GM03348 (cell line): ENCODE data around the gene STXBP2.

Experiments used
- DNase-seq: peaks from one replicate; pipeline ENCODE4 v3.0.0; 2012; ENCODE audit warnings: low spot score

Gene STXBP2

DNA sequence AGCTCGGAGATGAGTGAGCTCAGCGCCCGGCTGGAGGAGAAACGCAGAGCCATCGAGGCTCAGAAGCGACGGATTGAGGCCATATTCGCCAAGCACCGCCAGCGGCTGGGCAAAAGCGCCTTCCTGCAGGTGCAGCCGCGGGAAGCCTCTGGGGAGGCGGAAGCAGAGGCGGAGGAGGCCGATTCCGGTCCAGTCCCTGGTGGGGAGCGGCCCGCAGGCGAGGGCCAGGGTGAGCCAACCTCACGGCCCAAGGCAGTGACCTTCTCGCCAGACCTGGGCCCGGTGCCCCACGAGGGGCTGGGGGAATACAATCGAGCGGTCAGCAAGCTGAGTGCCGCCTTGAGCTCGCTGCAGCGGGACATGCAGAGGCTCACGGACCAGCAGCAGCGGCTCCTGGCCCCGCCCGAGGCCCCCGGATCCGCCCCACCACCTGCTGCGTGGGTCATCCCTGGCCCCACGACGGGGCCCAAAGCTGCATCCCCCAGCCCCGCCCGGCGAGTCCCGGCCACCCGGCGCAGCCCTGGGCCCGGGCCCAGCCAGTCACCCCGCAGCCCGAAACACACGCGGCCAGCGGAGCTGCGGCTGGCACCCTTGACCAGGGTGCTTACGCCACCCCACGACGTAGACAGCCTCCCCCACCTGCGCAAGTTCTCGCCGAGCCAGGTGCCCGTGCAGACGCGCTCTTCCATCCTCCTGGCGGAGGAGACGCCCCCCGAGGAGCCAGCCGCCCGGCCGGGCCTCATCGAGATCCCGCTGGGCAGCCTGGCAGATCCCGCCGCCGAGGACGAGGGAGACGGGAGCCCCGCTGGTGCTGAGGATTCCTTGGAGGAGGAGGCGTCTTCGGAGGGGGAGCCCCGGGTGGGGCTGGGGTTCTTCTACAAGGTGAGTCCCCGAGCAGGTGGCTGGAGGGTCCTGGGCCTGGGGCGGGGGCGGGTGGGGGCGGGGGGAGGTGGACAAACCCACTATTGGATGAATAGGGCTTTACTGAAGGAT lies 24.3 kb upstream of the STXBP2 start:
- no peak for DNase-seq

DNA sequence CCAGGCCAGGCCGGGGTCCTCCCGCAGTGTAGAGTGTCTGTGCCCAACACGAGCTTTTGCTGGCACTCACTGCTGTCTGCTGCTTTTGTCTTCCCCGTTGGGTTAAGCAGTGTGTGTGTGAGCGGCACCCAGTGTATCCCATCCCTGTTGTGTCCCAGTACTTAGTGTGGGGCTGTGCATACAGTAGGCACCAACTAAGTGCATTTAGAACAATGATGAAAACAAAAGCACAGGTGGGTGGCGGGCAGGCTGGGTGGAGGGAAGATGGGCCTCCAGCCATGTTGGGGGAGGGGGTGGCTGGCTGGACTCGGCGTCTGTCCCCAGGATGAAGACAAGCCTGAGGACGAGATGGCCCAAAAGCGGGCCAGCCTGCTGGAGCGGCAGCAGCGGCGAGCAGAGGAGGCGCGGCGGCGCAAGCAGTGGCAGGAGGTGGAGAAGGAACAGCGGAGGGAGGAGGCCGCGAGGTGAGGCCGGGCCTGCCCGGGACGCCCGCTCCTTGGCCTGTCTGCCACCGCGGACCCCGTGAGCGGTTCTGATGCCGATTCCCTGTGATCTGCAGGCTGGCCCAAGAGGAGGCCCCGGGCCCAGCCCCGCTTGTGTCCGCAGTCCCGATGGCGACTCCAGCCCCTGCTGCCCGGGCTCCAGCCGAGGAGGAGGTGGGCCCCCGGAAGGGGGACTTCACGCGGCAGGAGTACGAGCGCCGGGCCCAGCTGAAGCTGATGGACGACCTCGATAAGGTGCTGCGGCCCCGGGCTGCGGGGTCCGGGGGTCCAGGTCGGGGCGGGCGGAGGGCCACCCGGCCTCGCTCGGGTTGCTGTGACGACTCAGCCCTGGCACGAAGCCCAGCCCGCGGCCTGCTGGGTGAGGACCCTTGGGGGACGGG lies 21.8 kb upstream of the STXBP2 start:
- no peak for DNase-seq

DNA sequence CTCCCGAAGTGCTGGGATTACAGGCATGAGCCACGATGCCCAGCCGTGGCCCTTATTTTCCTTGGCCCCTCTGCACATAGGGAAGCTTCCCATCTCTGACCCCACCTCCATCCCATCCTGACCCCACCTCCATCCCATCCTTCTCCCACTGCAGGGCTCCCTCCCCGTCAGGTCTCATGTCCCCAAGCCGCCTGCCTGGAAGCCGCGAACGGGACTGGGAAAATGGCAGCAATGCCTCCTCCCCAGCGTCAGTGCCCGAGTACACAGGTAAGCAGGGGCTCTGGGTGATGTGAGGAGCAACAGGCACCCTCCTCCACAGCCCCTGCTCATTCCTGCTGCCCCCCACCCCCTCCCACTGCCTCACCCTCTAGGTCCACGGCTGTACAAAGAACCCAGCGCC lies 19.7 kb upstream of the STXBP2 start:
- DNase-seq = no peak

DNA sequence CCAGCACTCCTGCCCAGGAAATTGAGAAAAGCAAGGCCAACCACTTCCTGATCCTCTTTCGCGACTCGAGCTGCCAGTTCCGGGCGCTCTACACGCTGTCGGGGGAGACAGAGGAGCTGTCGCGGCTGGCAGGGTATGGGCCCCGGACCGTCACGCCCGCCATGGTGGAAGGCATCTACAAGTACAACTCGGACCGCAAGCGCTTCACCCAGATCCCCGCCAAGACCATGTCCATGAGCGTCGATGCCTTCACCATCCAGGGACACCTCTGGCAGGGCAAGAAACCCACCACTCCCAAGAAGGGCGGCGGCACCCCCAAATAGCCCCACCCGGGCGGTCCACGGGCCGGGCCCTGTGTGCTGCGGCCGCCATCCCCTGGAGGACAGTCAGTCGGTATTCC lies 19.2 kb upstream of the STXBP2 start:
- DNase-seq = no peak

DNA sequence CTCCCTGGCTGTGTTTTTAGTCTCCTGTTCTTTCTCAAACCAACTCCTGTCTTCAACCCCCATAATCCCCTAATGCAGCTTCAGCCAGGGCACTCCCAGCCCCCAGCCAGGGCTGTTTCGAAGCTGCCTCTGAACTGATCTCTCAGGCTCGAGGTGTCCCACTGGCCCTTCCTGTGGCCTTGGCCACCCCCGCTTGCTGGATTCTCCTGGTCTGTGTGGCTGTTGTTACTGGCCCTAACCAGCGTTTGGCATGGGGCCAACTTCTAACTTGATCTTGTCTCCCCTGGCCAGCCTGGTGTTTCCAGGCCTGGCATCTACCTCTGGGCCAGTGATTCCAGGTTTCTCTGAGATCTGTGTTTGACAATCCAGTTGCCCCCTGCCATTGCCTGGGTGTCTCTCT lies 18.6 kb upstream of the STXBP2 start:
- no peak for DNase-seq

DNA sequence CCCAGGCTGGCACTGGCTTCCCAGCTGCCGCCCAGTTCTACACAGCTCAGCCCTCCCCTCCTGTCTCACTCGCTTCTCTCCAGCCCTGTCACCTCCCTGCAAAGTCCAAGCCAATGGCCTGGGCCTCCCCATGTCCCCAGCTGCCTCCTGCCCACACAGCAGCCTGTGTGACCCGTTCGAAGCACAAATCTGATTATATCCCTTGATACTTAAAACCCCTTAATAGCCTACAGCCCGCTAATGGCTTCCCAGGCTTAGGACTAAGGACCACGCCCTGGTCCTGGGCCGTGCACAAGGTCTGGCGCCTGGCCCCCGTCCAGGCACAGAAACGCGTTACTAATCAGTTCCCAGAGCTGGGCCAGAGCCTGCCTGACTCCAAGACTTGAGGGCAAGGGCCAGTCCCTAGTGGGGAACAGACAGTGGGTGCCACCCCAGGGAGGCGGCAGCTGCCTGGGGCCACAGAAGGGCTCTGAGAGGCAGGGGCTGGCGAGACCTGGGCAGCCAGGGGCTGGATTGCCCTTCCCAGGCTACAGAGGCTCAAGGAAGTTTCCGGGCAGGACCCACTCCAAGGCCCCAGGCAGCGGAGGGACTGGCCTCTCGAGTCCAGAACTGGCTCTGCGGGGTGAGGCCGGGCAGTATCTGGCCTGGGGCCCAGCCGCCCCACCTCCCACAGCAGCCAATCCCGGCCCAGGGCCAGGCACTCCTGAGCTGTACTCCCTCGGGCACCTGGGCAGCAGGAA lies 18.0 kb upstream of the STXBP2 start:
- no peak for DNase-seq

DNA sequence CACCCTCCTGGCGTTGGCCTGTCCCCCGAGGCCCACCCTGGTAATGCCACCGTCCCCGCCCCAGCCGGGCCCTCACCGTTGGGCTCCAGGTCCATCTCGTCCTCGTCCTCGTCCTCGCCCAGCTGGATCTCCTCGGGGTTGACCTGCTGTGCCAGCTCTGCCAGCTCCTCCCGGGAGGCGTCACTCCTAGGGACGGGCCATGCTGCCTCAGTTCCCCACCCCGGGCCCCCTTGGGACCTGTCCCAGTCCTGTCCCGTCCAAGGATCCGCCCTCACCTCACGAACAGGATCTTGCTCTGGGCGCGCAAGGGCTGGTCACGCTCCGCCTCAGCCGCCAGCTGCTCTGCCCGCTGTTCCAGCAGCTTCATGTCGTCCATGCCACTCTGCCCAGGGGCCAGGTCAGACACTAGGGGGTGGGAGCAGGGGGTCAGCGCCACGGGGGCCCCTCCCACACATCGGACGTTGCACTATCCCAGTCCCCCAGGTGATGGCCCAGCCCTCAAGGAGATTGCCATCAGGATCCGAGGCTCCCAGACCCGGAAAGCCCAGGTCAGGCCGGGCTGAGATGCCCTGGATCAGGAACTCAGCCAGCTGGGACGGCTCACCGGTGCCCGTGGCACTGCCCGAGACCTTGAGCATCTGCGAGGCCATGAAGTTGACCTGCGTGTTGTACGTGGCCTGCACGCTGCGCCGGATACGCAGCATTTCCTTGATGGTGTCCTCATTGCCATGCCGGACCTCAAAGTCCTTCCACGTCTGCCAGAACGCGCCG lies 17.1 kb upstream of the STXBP2 start:
- DNase-seq = no peak

DNA sequence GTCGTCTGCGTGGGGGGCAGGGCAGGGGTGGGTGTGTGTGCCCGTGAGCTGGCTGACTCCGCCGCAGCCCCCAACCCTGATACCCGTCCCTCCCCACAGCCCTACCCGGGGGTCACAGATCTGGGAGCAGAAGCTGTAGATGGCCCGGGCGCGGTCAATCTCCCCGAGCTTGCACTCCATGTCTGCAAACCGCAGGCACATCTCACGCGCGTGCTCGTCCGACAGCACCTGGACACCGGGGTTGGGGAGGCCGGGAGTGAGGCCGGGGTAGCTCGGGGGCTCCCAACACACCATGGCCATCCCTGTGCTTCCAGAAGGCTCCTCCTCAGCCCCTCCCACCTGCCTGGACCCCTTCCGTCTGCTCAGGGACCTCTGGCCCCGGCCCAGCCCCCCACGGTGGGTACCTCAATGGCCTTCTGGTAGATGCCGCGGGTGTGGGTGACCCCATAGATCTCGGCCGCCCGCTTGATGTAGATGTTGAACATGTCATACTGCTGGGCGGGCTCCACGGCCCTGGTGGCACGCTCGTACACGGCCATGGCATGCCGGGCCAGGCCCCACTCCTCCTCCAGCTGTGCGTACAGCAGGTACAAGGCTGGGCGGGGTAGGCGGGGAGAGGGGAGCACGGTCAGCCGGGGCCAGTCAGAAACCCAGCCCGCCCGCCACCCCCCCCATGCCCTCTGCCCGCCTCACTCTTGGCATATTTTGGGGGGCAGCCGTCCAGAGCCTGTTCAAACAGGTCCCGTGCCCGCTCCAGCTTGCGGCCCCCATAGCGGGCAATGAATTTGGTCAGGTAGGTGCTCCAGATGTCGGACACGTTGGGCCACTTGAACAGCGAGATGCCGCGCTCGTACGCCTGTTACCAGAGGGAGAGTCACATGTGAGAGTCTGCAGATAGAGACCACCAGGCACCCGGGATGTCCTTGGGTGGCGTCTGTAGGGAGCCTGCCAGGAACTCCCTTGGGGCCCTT lies 16.2 kb upstream of the STXBP2 start:
- no peak for DNase-seq

DNA sequence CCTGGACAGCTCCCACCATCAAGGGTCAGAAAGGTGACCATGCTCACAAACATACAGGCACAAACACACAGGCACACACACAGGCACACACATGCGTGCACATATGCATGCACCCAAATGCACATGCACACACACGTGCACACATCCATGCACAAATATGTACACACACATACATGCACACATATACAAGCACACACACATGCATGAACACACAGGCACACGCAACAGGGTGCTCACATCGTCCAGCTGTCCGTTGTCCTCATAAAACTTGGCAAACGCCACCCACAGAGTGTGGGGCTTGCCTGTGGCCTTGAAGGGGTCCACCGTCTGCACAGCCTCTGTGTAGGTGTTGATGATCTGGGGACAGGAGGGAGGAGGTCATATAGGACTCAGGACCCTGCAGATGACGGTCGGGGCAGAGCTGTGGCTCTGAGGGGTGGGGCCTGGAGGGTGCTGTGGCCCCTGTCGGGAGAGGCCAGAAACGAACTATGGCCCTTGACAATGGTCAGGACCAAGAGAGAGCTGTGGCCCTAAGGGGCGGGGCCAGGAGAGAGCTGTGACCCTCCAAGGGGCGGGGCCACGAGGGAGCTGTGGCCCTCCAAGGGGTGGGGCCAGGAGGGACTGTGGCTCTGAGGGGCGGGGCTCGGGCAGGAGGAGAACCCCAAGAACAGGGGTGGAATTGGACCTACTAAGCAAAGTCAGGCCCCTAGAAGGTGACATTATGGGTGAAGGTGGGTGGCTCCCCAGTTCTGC lies 13.8 kb upstream of the STXBP2 start:
- no peak for DNase-seq

DNA sequence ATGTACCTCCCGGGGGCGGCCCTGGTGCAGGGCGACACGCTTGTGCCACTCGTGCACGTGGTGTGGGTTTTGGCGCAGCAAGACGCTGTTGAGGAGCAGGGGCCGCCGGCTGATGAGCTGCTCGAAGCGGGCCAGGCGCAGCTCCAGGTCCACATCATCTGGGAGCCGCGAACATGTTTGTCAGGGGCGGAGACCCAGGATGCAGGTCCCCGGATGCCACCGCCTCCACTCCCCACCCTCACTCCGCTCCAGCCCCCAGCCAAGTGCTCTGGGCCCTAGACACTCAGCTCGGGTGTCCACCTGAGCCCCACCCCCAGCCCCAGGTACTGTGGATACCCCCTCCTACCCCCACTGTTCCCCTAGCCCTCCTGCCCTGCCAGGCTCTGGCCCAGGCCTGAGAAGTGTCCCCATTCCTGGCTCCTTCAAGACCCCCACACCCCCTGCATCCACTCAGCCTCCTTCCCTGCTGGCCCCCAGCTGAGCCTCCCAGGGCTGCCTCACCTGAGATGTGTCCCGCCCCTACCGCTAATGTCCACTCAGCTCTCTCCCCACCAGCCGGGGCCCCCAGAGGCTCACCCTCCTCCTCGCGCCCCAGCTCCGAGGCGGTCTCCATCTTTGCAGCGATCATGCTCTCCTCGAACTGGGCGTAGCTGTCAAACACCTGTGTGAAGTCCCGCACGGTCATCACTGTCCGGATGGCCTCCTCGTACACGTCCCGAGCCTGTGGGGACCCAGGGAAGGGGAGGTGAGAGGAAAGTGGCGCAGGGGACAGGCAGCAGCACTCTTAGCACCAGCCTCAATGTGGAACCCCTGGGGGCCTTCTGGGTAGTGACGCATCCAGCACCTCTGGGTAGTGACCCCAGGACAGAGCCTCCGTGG lies 12.9 kb upstream of the STXBP2 start:
- DNase-seq = no peak

DNA sequence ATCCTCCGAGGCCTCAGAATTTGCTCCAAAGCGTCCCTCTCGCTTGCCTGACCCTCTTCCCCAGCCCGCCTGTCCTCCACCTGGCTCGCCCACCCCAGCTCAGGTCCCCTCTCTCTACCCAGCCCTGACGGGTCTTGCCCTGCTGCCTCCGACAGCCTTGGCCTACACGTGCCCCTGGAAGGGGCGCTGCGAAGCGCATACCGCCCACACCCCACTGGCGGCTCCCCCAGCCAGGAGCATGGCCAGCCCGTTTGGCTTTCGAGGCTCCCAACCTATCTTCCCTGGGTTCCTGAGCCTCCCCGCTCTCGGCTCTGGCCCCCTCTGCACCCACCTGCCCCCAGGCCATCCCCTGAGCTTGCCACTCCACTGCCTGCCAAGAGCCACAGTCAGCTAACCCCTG lies 12.1 kb upstream of the STXBP2 start:
- DNase-seq = no peak

DNA sequence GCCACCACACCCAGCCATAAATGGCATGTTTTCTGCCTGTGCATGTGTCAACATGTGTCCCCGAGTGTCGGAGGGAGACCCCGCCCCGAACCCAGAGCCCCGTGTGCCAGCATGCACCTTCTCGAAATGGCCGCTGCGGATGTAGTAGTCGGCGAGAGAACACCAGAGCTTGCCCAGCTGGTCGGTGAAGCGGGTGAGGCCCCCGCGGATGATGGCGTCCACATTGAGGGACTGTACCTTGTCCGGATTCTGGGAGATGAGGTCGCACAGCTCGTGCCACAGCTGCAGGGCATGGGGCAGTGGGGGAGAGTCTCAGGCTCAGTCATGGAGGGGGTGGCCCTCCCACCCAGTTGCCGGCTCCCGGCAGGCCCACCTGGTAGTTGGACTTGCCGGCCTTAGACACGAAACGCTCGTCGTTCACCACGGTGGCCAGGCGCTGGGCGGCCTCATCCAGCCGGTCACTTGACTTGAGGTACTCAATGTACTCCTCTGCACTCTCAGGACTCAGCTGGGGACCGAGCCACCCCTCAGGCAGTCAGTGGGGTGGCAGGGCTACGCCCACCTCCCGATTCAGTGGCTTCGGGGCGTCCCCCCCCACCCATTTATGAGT lies 11.0 kb upstream of the STXBP2 start:
- DNase-seq = no peak

DNA sequence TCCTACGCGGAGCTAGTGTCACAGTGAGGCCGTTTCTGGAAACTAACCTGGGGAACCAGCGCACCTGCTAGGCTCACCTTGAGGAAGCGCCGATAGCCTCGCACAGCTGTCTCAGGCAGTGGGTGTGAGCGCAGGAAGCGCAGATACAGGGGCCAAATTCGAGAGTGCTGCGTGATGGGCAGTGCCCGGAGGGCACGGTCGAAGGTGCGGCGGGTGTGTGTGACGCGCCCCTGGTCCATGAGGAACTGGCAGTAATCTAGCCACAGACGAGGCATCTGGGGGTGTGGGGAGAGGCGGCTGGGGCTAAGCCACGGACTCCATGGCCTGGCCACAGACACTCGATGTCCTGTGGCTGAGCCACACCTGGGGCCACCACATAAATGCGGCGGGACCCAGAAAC lies 9.7 kb upstream of the STXBP2 start:
- DNase-seq = no peak

DNA sequence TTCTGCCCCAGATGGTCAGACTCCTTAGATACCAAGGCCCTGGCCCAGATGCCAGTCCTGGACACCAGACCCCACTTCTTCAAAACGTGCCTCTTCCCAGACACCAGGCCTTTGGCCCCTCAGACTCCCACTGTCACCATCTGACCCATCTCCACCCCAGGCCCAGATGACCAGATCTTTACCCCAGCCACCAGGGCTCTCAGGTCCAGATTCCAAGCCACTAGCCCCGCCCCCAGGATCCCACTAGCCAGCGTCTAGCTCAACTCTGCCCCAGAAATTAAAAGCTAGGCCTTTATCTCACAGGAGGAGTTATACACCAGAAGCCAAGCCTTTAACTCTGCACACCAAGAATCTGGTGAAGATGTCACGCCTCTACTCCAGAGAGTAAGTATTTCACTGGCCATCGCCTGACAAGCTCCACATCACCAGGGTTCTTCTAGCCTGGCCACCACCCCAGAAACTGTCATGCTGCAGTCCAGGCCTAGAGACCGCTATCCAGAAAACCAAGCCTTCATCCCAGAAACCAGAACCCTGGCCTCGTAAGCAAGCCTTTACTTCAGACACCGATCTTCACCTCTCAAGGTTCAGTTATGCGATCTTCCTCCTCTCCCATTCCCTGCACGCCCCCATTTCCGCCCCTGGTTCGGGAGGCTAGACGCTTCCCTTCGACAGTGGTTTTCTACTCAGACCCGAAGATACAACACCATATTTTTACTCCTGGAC lies 8.2 kb upstream of the STXBP2 start:
- no peak for DNase-seq

DNA sequence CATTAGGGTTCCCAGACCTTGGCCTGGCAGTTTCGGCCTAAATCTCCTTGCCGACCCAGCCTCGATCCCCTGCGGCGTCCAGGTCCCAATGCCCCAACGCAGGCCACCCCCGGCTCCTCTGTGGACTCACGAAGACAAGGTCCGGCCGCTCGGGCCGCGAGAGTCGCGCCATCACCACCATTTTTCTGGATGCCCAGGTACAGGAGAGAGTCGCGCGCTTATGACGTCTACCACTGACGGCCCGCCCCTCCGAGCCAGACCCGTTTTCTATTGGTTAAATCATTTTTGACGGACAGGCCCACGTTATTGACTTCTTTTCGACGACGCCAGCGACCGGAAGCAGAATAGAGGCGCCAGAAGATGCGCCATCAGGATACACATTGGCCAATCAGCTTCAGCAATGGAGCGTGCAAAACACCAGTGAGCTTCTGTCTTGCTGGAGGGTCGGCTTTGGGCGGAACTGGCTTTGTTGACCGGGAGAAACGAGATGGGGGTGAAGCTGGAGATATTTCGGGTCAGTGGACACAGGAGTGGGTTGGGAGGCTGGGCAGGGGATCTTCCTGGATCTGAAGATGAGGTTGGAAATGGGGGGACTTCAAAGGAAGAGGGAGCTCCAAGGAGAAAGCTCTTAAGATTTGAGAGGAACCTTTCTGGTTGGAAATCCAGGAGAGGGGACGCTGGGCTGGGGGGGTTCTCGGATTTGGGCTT lies 7.4 kb upstream of the STXBP2 start, which contains the start of the genes PET100 and XAB2:
Gene PET100, plus strand, starts transcription at position 447 of the 708 bp plus-strand sequence. Its CDS starts 41 bp downstream, at position 488.
Gene XAB2, minus strand, starts transcription at position 199 of the 708 bp plus-strand sequence. Its CDS starts 18 bp downstream, at position 181.
- DNase-seq = peak; percentile 99

DNA sequence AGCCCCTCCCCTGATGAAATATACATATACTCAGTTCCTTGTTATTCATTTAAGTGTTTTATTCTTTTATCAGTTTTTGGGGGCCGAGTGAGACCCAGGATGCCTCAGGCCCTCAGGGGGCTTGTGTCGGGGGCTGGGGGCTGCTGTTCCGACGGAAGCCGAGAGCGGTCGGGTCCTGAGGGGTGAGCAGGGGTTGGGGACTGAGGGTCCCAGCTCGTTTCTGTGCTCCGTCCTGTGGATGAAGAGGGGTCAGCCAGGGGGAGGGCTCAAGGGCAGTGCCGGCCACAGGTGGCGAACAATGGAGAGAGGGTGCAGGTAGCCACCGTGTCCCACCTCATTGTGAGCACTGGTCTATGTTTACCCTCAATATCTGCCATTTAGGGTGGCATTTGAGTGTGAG lies 5.3 kb upstream of the STXBP2 start:
- no peak for DNase-seq
